Caco-2 (cell line): ENCODE data around the gene GABRP. TPM values are rescaled to one million over a fixed set of nuclear protein-coding genes. Genes with fewer than 3 reads are reported as not detected.
"Not testable (repeated sequence)": the region's sequence is repeated elsewhere in the genome, so short reads cannot be mapped to it uniquely, and the experiment has no call there.

Source experiments
- BruUV-seq: library from RNA; stranded (reverse); fragments of 400-500 nt; replicated peaks from 2 replicates; lab custom pipeline; 2021; lab: Mats Ljungman, UMichigan
- CTCF ChIA-PET: fragments of 300-600 bp; sonication (Branson Sonifier 250); formaldehyde crosslinking; loops from one replicate; lab custom pipeline; 2022; ENCODE audit warnings: antibody characterized with exemption; lab: Charles Lee
- POLR2A ChIA-PET: fragments of 300-600 bp; sonication (Branson Sonifier 250); formaldehyde crosslinking; loops from one replicate; lab custom pipeline; 2022; ENCODE audit warnings: antibody characterized with exemption; lab: Charles Lee
- DNase-seq, 2 experiments: peaks; one replicate each; pipeline versions ENCODE4 v3.0.0 to v3.0.0-alpha.2; 2020 to 2022
- H3K27me3 ChIP-seq: replicated peaks from 2 replicates; pipeline ENCODE4 v1.6.0; 2011; ENCODE audit warnings: low read length; ENCODE audit not compliant: control insufficient read depth, insufficient read depth
- H3K36me3 ChIP-seq: 2 replicates; pipeline ENCODE4 v1.5.1; 2011; ENCODE audit warnings: low read length; ENCODE audit not compliant: control insufficient read depth, insufficient read depth
- H3K4me1 ChIP-seq: fragments of 250-450 bp; sonication (Bioruptor Pico); 2 replicates; pipeline ENCODE4 v1.5.1; 2020; ENCODE audit warnings: mild to moderate bottlenecking
- H3K4me3 ChIP-seq: 2 replicates; pipeline ENCODE4 v1.5.1; 2011; ENCODE audit warnings: low read depth, mild to moderate bottlenecking, control low read depth, low read length
- H3K9me3 ChIP-seq: fragments of 250-450 bp; sonication (Bioruptor Pico); 2 replicates; pipeline ENCODE4 v1.5.1; 2020; ENCODE audit warnings: mild to moderate bottlenecking, moderate library complexity
- H3K27ac Mint-ChIP-seq: one replicate; pipeline ENCODE4 v1.8.0; 2022; ENCODE audit warnings: mixed read lengths; ENCODE audit not compliant: unreplicated experiment
- H3K27me3 Mint-ChIP-seq: one replicate; pipeline ENCODE4 v1.8.0; 2022; ENCODE audit warnings: mixed read lengths; ENCODE audit not compliant: insufficient read depth, unreplicated experiment
- H3K36me3 Mint-ChIP-seq: one replicate; pipeline ENCODE4 v1.8.0; 2022; ENCODE audit warnings: mild to moderate bottlenecking, mixed read lengths; ENCODE audit not compliant: insufficient read depth, unreplicated experiment
- H3K4me1 Mint-ChIP-seq: one replicate; pipeline ENCODE4 v1.8.0; 2022; ENCODE audit warnings: low read depth, mixed read lengths; ENCODE audit not compliant: unreplicated experiment
- H3K4me3 Mint-ChIP-seq: one replicate; pipeline ENCODE4 v1.8.0; 2022; ENCODE audit warnings: mild to moderate bottlenecking, moderate library complexity, mixed read lengths; ENCODE audit not compliant: unreplicated experiment
- H3K9me3 Mint-ChIP-seq: one replicate; pipeline ENCODE4 v1.8.0; 2022; ENCODE audit warnings: mixed read lengths; ENCODE audit not compliant: unreplicated experiment
- CTCF ChIP-seq, 2 experiments: fragments of 200-600 bp in 1 of 2; IDR thresholded peaks; 1 replicate in 1 of 2; 2 replicates in 1 of 2; pipeline versions ENCODE4 v1.5.1 to v1.8.0; 2011 to 2022; ENCODE audit warnings: antibody characterized with exemption in 1 of 2, control low read depth in 1 of 2, inconsistent platforms in 1 of 2, low read depth in 1 of 2, low read length in 1 of 2, mild to moderate bottlenecking in 1 of 2, moderate library complexity in 1 of 2; ENCODE audit not compliant: insufficient read depth in 1 of 2, severe bottlenecking in 1 of 2, unreplicated experiment in 1 of 2
- intact Hi-C: fragments of 100-400 bp; cut with micrococcal nuclease; formaldehyde crosslinking; loops from one replicate; pipeline ENCODE4 v1.10.0; 2022; ENCODE audit not compliant: unreplicated experiment
- total RNA-seq: library from RNA; stranded (reverse); gene quantifications from 2 replicates; pipeline ENCODE4 v1.2.3, GENCODE V29; 2022

Gene GABRP
- total RNA-seq, 1 experiment from 2014 or later: 4.8 TPM

GRCh38 chr5:170761708-170762066, 21.8 kb upstream of the GABRP start:
- CTCF ChIA-PET: no interaction called here
- intact Hi-C loops: no loop called here
- no peak for TF ChIP-seq CTCF (IDR thresholded peaks at IDR 0.05; ENCODE audit: insufficient read depth in 1 of 2, low read depth in 1 of 2, low read length in 1 of 2, severe bottlenecking in 1 of 2, unreplicated experiment in 1 of 2)
- Histone ChIP-seq H3K9me3 (no peaks in the 10 kb centered on the region), H3K4me3 (no peak overlapping the region), H3K36me3 (no peaks in the 10 kb centered on the region; the same call in 1 of the 2 replicates), H3K4me1 (peaks cover 17% of the 10 kb centered on the region), H3K27me3 (no peaks in the 10 kb centered on the region)
- Mint-ChIP-seq H3K9me3 (peaks cover under 1% of the 10 kb centered on the region), H3K4me3 (no peak overlapping the region), H3K27ac (no peak overlapping the region), H3K4me1 (peaks cover 22% of the 10 kb centered on the region), H3K36me3 (no peaks in the 10 kb centered on the region), H3K27me3 (no peaks in the 10 kb centered on the region)
- POLR2A ChIA-PET: no interaction called here
- DNase-seq: no peak
- BruUV-seq: no TSS peak

GRCh38 chr5:170762298-170762697, 21.2 kb upstream of the GABRP start:
- peaks cover 11% of the 10 kb centered on the region for H3K4me1 ChIP-seq
- H3K4me1 Mint-ChIP-seq: peaks cover 16% of the 10 kb centered on the region
- H3K4me3 ChIP-seq, H3K4me3 Mint-ChIP-seq, CTCF ChIA-PET, H3K9me3 ChIP-seq, H3K9me3 Mint-ChIP-seq, H3K36me3 Mint-ChIP-seq, H3K36me3 ChIP-seq, POLR2A ChIA-PET, DNase-seq, H3K27me3 Mint-ChIP-seq, intact Hi-C loops, H3K27ac Mint-ChIP-seq, BruUV-seq, H3K27me3 ChIP-seq: not testable (repeated sequence)

- intact Hi-C loops, POLR2A ChIA-PET, H3K9me3 ChIP-seq, H3K27me3 ChIP-seq, H3K27me3 Mint-ChIP-seq, BruUV-seq, H3K4me1 ChIP-seq, H3K4me3 ChIP-seq, DNase-seq, H3K4me1 Mint-ChIP-seq, H3K27ac Mint-ChIP-seq, H3K4me3 Mint-ChIP-seq, H3K36me3 Mint-ChIP-seq, CTCF ChIA-PET, H3K9me3 Mint-ChIP-seq, H3K36me3 ChIP-seq: not testable (repeated sequence)
Measured at GRCh38 chr5:170765868-170766267, 17.7 kb upstream of the GABRP start.

- H3K9me3 Mint-ChIP-seq: no peaks in the 10 kb centered on the region
- Histone ChIP-seq H3K4me1 (no peaks in the 10 kb centered on the region), H3K4me3 (no peak overlapping the region), H3K36me3 (no peaks in the 10 kb centered on the region), H3K27me3 (no peaks in the 10 kb centered on the region), H3K9me3 (no peaks in the 10 kb centered on the region)
- BruUV-seq: no TSS peak
- H3K4me1 Mint-ChIP-seq: no peaks in the 10 kb centered on the region
- no peaks in the 10 kb centered on the region for H3K27me3 Mint-ChIP-seq
- ChIA-PET CTCF (interaction anchor here (1.1 kb wide), 1 partner anchor 22 kb away, joined by 3 read pairs; no protein-coding TSS in a partner anchor), POLR2A (no interaction called here)
- H3K4me3 Mint-ChIP-seq: no peak overlapping the region
- DNase-seq: no peak
- H3K36me3 Mint-ChIP-seq: no peaks in the 10 kb centered on the region
- no peak overlapping the region for H3K27ac Mint-ChIP-seq
- no peak for TF ChIP-seq CTCF (IDR thresholded peaks at IDR 0.05; ENCODE audit: insufficient read depth in 1 of 2, low read depth in 1 of 2, low read length in 1 of 2, severe bottlenecking in 1 of 2, unreplicated experiment in 1 of 2)
- intact Hi-C loops: no loop called here
Measured at GRCh38 chr5:170769246-170769645, 14.3 kb upstream of the GABRP start.
